GM21717 (cell line): ENCODE data around the gene HTRA1.

Experiments used
- ATAC-seq: cut with Tn5 transposase; IDR thresholded peaks from one replicate; pipeline ENCODE4 v1.9.1; 2021; ENCODE audit warnings: mild to moderate bottlenecking, moderate library complexity; ENCODE audit not compliant: unreplicated experiment

HTRA1 gene

GRCh38 chr10:122514045-122514840 is 52.9 kb downstream of the HTRA1 start:
- no peak for ATAC-seq

- no peak for ATAC-seq
These were observed 53.7 kb downstream of the HTRA1 start for GRCh38 chr10:122515022-122515424.

DNA sequence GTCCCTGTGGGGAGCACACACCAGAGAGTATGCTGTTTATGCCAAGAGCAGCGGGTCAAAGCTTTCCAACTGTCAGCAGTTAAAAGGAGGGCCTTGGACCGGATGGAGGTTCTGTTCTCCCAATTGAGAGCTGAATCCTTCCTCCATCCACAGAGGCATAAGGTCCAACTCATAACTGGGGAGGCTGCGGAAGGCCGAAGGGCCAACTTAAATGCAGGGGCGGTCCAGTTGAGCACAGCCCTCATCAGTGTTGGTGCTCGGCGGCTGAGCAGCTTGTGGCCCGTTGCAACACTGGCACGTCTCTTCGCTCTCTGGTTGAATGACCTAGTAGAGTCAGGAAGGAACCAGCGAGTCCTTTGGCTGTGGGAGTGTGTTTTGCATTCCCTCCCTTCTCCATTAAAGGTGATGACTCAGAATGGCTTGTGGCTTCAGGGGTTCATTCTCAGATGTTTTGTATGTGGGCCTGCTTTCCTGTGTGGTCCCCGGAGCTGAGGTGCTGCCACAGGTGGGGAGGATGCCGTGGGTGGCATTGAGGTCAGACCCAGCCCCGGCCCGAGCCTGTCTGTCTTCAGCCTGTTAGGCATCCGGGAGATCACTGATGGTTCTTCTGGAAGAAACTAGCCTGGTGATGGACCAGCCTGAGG is 54.4 kb downstream of the HTRA1 start:
- ATAC-seq = peak; percentile 56

GRCh38 chr10:122516734-122517133 is 55.4 kb downstream of the HTRA1 start:
- no peak for ATAC-seq

- no peak for ATAC-seq
These were observed 57.8 kb downstream of the HTRA1 start for GRCh38 chr10:122519144-122519543.

- no peak for ATAC-seq
These were observed 58.5 kb downstream of the HTRA1 start for GRCh38 chr10:122519873-122520272.

- ATAC-seq = no peak
These were observed 59.7 kb downstream of the HTRA1 start for GRCh38 chr10:122521011-122521410.

- ATAC-seq = no peak
These were observed 63.5 kb downstream of the HTRA1 start for GRCh38 chr10:122524811-122525210.

- no peak for ATAC-seq
These were observed 64.4 kb downstream of the HTRA1 start for GRCh38 chr10:122525788-122526187.

DNA sequence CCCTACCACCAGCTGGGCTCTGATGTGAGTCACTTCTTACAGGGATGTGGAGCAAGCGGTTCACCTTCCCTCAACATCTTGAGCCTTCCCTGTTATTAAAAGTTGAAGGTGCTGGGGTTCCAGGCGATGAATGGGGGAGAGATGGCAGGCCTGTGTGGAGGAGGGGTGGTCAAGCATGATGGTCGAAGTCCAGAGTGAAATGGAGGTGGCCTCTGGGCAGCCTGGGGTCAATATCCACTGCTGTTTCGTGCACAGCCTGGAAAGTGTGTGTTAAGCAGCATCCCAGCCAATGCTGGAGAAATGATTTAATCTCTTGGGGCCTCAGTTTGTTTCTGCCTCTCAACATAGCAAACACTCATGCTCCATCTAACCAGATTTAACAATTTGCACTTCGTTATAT is 65.5 kb downstream of the HTRA1 start:
- ATAC-seq = no peak

DNA sequence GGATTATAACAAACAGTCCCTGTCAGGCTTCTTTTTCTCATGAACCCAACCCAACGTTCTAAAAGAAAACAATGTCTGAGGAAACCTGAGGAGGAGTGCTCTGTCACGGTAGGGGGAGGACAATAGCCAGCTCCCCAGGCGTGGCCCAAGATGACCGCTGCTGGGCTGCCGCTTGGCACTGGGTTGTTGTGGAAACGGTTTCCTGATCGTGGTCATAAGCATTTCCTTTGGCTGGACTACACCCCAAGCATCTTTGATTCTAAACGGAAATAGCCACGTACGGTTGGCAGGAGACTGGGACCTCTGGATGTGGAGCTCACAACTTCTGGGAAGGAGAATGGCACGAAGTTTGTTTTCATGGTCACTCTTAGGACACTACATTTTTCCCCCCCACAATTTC is 68.8 kb downstream of the HTRA1 start:
- ATAC-seq = no peak

- no peak for ATAC-seq
These were observed 69.9 kb downstream of the HTRA1 start for GRCh38 chr10:122531261-122531660.

DNA sequence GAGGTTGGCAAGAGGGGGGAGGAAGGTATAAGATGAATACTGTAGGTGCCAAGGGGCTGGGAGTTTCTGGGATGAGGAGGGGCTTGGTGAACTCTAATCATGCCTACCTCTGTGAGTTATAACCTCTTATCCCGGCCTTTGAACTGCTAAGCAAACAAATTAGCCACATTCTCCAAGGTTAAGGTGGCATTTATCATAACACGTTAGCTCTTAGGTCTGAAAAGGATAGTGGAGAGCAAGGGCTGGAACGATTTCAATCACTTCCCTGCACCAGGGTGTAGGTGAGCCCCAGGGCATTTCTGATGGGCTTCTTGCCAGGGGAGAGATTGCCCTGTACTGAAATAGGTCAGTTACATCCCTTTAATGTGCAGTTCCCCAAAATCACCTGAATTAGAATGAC is 70.6 kb downstream of the HTRA1 start:
- ATAC-seq = no peak

DNA sequence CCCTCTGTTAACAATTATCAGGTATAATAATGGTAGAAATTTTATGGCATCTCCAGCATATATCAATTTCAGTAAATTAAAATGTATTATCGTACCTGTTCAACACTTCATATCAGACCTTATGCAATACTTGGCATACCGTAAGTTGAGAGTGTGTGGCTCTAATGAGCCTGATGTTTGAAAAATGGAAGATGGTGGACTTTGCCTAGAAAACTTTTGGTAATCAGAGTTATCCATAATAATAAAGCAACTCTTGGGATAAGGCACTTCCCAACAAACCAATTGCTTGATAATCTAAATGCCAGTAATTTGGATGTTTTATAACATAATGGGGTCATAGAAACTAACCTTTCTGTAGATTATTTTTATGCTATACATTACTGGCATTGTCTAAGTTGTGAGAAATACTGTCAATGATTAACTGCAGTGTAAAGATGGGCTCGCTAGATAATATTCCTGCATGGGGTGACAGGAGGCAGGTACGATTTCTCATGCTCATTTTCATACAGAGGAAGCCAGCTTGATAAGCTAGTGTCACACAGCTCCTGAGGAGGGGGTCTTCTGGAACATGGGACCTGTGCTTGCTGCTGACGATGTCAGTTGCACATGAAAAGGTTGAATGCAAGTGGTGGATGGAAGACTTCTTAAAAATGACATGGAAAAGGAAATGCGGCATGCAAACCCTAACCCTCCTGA is 71.4 kb downstream of the HTRA1 start:
- ATAC-seq = no peak

- no peak for ATAC-seq
These were observed 76.2 kb downstream of the HTRA1 start for GRCh38 chr10:122537545-122537944.

- no peak for ATAC-seq
These were observed 80.2 kb downstream of the HTRA1 start for GRCh38 chr10:122541541-122542002.

GRCh38 chr10:122543676-122544445 is 82.5 kb downstream of the HTRA1 start:
- no peak for ATAC-seq

DNA sequence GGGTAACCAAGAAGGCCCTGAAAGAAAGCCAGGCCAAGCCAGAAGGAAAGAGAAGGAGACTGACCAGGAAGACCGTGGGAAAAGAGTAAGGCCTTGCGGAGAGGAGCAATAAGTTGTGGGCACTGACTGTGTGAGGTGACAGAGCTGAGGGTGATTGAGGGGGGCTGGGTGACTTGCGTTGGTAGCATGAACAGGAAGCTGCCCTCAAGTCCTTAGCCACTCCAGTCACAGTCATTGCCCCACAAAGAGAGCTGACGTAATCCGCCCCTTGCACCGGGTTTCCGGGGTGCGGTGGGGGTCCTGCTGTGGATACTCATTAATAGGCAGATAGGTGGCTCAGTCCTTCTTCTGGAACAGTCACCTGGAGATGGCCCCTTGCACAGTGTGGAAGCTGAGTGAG is 83.1 kb downstream of the HTRA1 start:
- no peak for ATAC-seq

GRCh38 chr10:122546242-122546641 is 84.9 kb downstream of the HTRA1 start:
- no peak for ATAC-seq

DNA sequence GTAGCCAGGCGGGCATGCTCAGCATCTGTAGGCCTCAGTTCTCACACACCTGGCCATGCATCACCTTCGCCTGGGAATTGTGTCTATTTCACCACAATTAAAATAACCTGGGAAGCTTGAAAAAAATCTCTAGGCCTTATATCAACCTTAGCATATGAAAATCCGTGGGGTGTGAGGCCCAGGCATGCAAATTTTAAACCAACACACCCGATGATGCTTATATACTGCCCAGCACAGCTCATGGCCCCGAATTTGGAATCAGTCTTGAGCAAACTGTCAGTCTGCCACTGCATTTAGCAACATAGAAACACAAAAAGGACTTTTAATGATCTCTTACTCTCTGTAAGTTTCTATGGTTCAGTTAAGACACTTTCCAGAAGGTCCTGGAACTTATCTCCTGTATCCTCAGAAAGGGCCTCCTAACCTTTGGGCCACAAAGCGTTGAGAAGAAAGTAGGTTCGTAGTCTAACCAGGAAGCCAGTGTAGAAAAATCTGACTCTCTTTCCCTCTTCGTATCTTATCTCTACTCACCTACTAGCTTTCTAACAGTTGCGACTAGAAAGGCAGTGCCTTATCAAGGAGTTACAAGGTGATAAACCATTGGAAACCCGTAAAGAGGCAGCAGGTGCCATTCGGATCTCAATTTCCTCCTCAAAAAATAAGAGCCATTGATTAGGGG is 87.2 kb downstream of the HTRA1 start:
- no peak for ATAC-seq

DNA sequence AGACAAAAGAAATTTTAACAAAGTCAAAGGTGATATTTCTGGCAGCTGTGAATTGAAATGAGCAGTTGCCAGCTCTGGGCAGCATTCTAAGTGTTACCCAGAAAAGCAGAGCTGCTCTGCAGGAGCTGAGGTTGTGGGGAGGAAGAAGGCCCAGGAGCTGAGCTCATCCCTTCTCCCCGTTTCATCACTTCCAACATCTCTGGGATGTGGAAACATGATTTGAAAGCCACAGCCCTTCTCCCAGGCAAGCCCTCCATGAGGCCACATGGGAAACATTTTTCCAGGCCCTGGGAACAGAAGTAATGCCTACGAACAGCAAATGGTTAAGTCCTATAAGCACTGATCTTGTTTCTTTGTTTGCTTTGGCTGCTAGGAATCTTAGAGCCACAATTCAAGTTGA is 88.3 kb downstream of the HTRA1 start:
- ATAC-seq = no peak
